CD8-positive, alpha-beta memory T cell (primary cell): ENCODE data around the gene ATP6V0A1. TPM values are rescaled to one million over a fixed set of nuclear protein-coding genes. Genes with fewer than 3 reads are reported as not detected.

Experiments
- CTCF ChIA-PET: fragments of 350-600 bp; sonication (Branson Sonifier 250); formaldehyde crosslinking; loops from one replicate; lab custom pipeline; 2021; ENCODE audit warnings: antibody characterized with exemption; lab: Charles Lee
- POLR2A ChIA-PET: fragments of 350-600 bp; sonication (Branson Sonifier 250); formaldehyde crosslinking; loops from one replicate; lab custom pipeline; 2021; ENCODE audit warnings: antibody characterized with exemption; lab: Charles Lee
- DNase-seq, 5 donors: peaks; one replicate each; pipeline versions ENCODE4 v3.0.0 to v3.0.0-alpha.2; 2020 to 2022; ENCODE audit warnings: mixed read lengths in 1 of 5
- H3K27ac ChIP-seq: one replicate; pipeline ENCODE4 v1.7.0; 2013; ENCODE audit warnings: low read depth, mild to moderate bottlenecking, low read length, moderate library complexity
- H3K27me3 ChIP-seq: 2 replicates; pipeline ENCODE4 v1.7.0; 2013; ENCODE audit warnings: low read length, mild to moderate bottlenecking; ENCODE audit not compliant: insufficient read depth, poor library complexity, severe bottlenecking
- H3K36me3 ChIP-seq: 2 replicates; pipeline ENCODE4 v1.7.0; 2013; ENCODE audit warnings: mild to moderate bottlenecking, low read length, moderate library complexity; ENCODE audit not compliant: insufficient read depth
- H3K4me1 ChIP-seq: 2 replicates; pipeline ENCODE4 v1.7.0; 2013; ENCODE audit warnings: mild to moderate bottlenecking, low read length, moderate library complexity; ENCODE audit not compliant: insufficient read depth
- H3K4me3 ChIP-seq: 2 replicates; pipeline ENCODE4 v1.7.0; 2013; ENCODE audit warnings: mild to moderate bottlenecking, low read length
- H3K9me3 ChIP-seq: 2 replicates; pipeline ENCODE4 v1.7.0; 2013; ENCODE audit warnings: mild to moderate bottlenecking, low read length
- H3K27ac Mint-ChIP-seq, 8 donors: one replicate each; pipeline ENCODE4 v1.8.0; 2020 to 2021; ENCODE audit warnings: mixed read lengths in 8 of 8, mild to moderate bottlenecking in 6 of 8, inconsistent platforms in 3 of 8, moderate library complexity in 3 of 8
- H3K27me3 Mint-ChIP-seq, 2 donors: one replicate each; pipeline ENCODE4 v1.8.0; 2020 to 2021; ENCODE audit warnings: mixed read lengths in 2 of 2, mild to moderate bottlenecking in 1 of 2, moderate library complexity in 1 of 2
- H3K36me3 Mint-ChIP-seq, 3 donors: one replicate each; pipeline ENCODE4 v1.8.0; 2020 to 2021; ENCODE audit warnings: mixed read lengths in 3 of 3, inconsistent platforms in 1 of 3, mild to moderate bottlenecking in 1 of 3
- H3K4me1 Mint-ChIP-seq, 3 donors: one replicate each; pipeline ENCODE4 v1.8.0; 2020 to 2021; ENCODE audit warnings: mixed read lengths in 3 of 3, inconsistent platforms in 1 of 3, mild to moderate bottlenecking in 1 of 3
- H3K4me3 Mint-ChIP-seq, 7 donors: one replicate each; pipeline ENCODE4 v1.8.0; 2020 to 2021; ENCODE audit warnings: mixed read lengths in 7 of 7, mild to moderate bottlenecking in 6 of 7, moderate library complexity in 4 of 7, inconsistent platforms in 2 of 7
- H3K9me3 Mint-ChIP-seq, 5 donors: one replicate each; pipeline ENCODE4 v1.8.0; 2020 to 2022; ENCODE audit warnings: mixed read lengths in 5 of 5, mild to moderate bottlenecking in 3 of 5, moderate library complexity in 2 of 5, inconsistent platforms in 1 of 5
- polyA plus RNA-seq: library from polyadenylated mRNA; unstranded; fragments of 300-500 nt; fragmentation: Illumina TruSeq; gene quantifications from one replicate; pipeline ENCODE4 v1.2.3, GENCODE V29; 2021
- total RNA-seq, 2 experiments: library from RNA; stranded (reverse); gene quantifications; one replicate each; pipeline ENCODE4 v1.2.3, GENCODE V29; 2021

ATP6V0A1 gene
- total RNA-seq (1 to 10 TPM; 3.0 to 3.6 TPM), polyA plus RNA-seq (5.5 TPM)

DNA sequence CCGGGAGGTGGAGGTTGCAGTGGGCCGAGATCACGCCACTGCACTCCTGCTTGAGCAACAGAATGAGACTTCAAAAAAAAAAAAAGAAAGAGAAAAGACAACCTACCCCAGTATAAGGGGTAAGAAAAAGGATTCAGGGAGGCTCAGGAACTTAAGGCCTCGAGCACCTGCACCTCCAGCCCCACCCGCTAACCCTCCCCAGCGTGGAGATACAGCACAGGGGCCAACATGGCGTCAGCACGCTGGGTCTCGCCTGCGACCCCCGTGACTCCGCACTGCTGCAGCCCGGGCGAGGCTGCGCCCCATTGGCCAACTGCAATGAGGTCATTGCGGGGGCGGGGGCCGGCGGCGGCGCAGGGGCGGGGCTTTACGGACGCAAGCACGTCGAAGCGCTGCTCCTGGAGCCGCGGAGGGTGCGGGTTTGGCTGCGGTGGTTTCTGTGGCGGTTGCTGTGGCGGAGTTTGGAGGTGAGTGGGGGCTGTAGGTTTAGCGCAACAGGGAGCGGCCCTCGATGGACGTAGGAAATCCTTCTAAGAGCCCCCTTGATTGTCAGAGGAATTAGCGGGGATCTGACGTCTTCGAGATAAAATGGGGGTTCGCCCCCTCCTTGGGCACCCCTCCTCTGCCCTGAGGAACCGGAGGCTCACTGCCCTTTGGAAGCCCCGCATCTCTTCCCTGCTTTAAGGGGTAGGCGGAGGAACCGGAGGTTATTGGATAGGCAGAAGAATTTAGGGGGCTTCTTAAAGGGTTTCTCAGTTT, at the start of gene ATP6V0A1:
Gene ATP6V0A1, plus strand, starts transcription at position 382 of the 759 bp plus-strand sequence. CDS start 2,017 bp downstream, outside the sequence.
- H3K4me1 ChIP-seq = peaks cover 43% of the 10 kb centered on the region
- H3K9me3 ChIP-seq = no peaks in the 10 kb centered on the region
- peak within 1 kb of the TSS; percentile 77 for H3K4me3 ChIP-seq
- ChIA-PET POLR2A (no interaction called here), CTCF (interaction anchor here (1.3 kb wide), 1 partner anchor 69 kb away, joined by 4 read pairs; no protein-coding TSS in a partner anchor)
- peaks cover 36 to 49% (median 46%) of the 10 kb centered on the region in 3 donors for H3K4me1 Mint-ChIP-seq
- peaks cover 10 to 30% of the 10 kb centered on the region in 2 donors for H3K27me3 Mint-ChIP-seq
- no peaks in the 10 kb centered on the region for H3K9me3 Mint-ChIP-seq
- peaks cover 0 to 2% (median 0%) of the 10 kb centered on the region in 3 donors for H3K36me3 Mint-ChIP-seq
- DNase-seq = peak; percentile 69 to 86 (median 82)
- peak within 1 kb of the TSS; percentile 84 to 91 (median 89) for H3K4me3 Mint-ChIP-seq
- peak within 1 kb of the TSS; percentile 70 to 96 (median 84) for H3K27ac Mint-ChIP-seq
- H3K27ac ChIP-seq = peak within 1 kb of the TSS; percentile 48
- H3K36me3 ChIP-seq = no peaks in the 10 kb centered on the region
- no peaks in the 10 kb centered on the region for H3K27me3 ChIP-seq

DNA sequence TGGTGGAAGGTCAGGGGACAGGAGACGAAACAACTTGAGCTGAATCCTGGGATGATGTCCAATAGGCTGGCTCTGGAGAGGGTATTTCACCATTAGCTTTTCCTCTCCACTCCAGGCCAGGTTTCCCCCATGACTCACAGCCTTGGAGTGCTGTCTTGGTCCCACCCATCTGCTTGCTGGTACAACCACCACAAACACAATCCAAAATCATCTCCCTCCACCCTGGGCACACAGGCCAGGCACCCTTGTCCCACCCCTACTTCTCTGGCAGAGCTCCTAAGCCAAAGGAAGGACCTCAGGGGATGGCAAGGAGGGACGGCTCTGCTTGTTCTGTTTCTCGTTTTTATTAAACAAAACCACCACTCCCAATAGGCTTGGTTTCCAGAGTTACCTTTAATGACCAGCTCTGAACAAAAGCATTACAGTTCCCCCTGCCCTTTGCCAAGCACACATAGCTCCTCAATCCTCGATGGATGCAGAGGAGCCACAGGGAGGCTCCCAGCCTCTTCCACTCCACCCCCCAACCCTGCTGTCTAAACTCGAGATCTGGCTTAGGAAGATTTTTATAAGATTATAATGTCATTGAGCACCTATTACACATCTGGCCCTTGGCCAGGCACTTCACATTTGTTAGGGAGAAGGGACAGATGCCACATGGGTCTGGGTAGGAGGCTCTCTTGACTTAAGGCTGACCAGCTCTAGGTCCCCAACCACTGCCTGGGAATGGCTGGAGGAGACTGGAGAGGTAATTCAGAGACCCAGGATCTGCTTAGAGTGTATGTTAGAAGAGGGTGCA, 49.0 kb upstream of the ATP6V0A1 start:
- no peaks in the 10 kb centered on the region for H3K9me3 Mint-ChIP-seq
- no peak overlapping the region for H3K27ac Mint-ChIP-seq
- CTCF ChIA-PET = interaction anchor here (1.7 to 14.7 kb wide), 2 partner anchors 92 to 108 kb away, joined by 5 to 373 read pairs; no protein-coding TSS in a partner anchor
- H3K36me3 Mint-ChIP-seq = no peaks in the 10 kb centered on the region
- H3K4me1 ChIP-seq = peaks cover 16% of the 10 kb centered on the region
- DNase-seq = no peak
- H3K27me3 Mint-ChIP-seq = no peaks in the 10 kb centered on the region
- no peaks in the 10 kb centered on the region for H3K27me3 ChIP-seq
- no peaks in the 10 kb centered on the region for H3K36me3 ChIP-seq
- H3K4me1 Mint-ChIP-seq = peaks cover 10 to 13% (median 12%) of the 10 kb centered on the region in 3 donors
- H3K27ac ChIP-seq = no peak overlapping the region
- H3K4me3 ChIP-seq = no peak overlapping the region
- no peak overlapping the region for H3K4me3 Mint-ChIP-seq
- POLR2A ChIA-PET = interaction anchor here (0.6 kb wide), 1 partner anchor 96 kb away, joined by 10 read pairs; no protein-coding TSS in a partner anchor
- H3K9me3 ChIP-seq = no peaks in the 10 kb centered on the region

DNA sequence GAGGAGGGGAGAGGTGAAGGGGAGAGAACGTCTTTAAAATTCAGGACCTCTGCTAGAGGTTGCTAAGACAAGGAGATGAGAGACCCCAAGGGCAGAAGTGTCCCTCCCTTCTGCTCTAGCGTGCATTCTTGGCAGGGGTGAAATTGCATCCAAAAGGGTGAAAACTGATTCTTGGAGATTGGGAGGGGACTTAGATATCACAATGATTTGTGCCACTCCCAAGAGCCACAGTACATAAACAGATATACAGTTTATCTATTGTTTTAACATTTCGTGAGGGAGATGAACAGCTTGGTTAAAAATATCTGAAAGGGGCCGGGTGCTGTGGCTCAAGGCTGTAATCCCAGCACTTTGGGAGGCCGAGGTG, 48.4 kb upstream of the ATP6V0A1 start:
- Mint-ChIP-seq H3K27me3 (no peaks in the 10 kb centered on the region), H3K27ac (no peak overlapping the region), H3K4me3 (no peak overlapping the region), H3K36me3 (no peaks in the 10 kb centered on the region), H3K9me3 (no peaks in the 10 kb centered on the region), H3K4me1 (peaks cover 15 to 19% (median 18%) of the 10 kb centered on the region in 3 donors)
- Histone ChIP-seq H3K36me3 (no peaks in the 10 kb centered on the region), H3K4me3 (no peak overlapping the region), H3K4me1 (peaks cover 22% of the 10 kb centered on the region), H3K27ac (no peak overlapping the region), H3K9me3 (no peaks in the 10 kb centered on the region), H3K27me3 (no peaks in the 10 kb centered on the region)
- ChIA-PET POLR2A (no interaction called here), CTCF (interaction anchor here (1.7 to 14.7 kb wide), 2 partner anchors 92 to 107 kb away, joined by 5 to 373 read pairs; no protein-coding TSS in a partner anchor)
- no peak for DNase-seq

DNA sequence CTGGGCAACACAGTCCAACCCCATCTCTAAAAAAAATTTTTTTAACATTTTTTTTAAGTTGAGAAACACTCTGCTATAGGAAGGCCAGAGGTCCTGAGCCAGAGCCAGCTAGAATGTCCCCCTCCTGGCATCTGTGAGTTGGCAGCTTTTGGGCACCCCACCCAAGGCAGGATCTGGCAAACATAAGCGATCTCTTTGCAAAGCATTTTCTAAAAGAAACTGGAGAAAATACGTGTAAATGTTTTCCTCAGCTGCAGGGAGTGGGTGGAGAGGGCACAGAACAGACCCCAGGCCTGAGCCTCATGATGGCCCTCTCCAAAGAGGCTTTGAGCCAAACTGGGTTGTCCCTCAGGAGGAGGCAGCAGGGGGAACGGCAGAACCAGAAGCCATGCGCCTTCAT, 47.3 kb upstream of the ATP6V0A1 start:
- H3K9me3 Mint-ChIP-seq = no peaks in the 10 kb centered on the region
- H3K27me3 Mint-ChIP-seq = no peaks in the 10 kb centered on the region
- H3K4me1 Mint-ChIP-seq = peaks cover 12 to 16% (median 15%) of the 10 kb centered on the region in 3 donors
- Histone ChIP-seq H3K36me3 (no peaks in the 10 kb centered on the region), H3K4me3 (no peak overlapping the region), H3K4me1 (peaks cover 25% of the 10 kb centered on the region), H3K27me3 (no peaks in the 10 kb centered on the region), H3K9me3 (no peaks in the 10 kb centered on the region), H3K27ac (no peak overlapping the region)
- H3K27ac Mint-ChIP-seq = no peak overlapping the region
- POLR2A ChIA-PET = no interaction called here
- H3K4me3 Mint-ChIP-seq = no peak overlapping the region
- H3K36me3 Mint-ChIP-seq = no peaks in the 10 kb centered on the region
- CTCF ChIA-PET = interaction anchor here (1.1 to 14.7 kb wide), 3 partner anchors 93 to 110 kb away, joined by 4 to 373 read pairs (median 5); no protein-coding TSS in a partner anchor
- DNase-seq = no peak

DNA sequence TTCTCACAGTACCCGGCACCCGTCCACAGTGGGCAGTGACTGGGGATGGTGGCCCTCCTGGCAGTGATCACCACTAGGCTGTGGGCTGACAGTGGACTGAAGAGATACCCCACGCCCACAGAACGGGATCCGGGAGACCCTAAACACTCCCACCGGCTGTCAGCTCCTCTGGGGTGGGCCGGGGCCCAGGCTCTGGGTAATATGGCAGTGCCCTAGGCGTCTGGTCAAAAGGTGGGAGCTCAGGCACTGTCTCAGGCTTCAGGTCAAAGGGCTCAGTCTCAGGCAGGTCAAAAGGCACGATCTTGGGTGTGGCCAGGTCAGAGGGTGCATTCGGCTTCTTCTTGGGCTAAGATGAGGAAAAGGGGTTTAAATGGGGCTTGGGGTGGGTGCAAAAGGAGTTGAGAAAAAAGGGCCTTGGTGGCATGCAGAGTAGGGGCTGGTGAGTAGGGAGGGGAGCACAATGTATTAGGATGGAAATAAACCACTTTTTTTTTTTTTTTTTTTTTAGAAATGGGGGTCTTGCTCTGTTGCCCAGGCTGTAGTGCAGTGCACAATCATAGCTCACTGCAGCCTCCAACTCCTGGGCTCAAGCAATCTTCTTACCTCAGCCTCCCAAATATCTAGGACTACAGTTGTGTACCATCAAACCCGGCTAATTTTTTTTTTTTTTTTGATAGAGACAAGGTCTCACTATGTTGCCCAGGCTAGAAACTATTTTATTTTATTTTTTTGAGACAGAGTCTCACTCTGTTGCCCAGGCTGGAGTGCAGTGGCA, 46.6 kb upstream of the ATP6V0A1 start:
- Histone ChIP-seq H3K36me3 (no peaks in the 10 kb centered on the region), H3K27me3 (no peaks in the 10 kb centered on the region), H3K4me3 (no peak overlapping the region), H3K4me1 (peaks cover 22% of the 10 kb centered on the region), H3K9me3 (no peaks in the 10 kb centered on the region), H3K27ac (no peak overlapping the region)
- peak overlapping the region in 1 of 8 donors; percentile 41 for H3K27ac Mint-ChIP-seq
- H3K36me3 Mint-ChIP-seq = no peaks in the 10 kb centered on the region
- no peak for DNase-seq
- no peak overlapping the region for H3K4me3 Mint-ChIP-seq
- H3K4me1 Mint-ChIP-seq = peaks cover 12 to 16% (median 15%) of the 10 kb centered on the region in 3 donors
- no peaks in the 10 kb centered on the region for H3K9me3 Mint-ChIP-seq
- H3K27me3 Mint-ChIP-seq = no peaks in the 10 kb centered on the region
- ChIA-PET POLR2A (interaction anchor here (0.6 kb wide), 1 partner anchor 55 kb away, joined by 4 read pairs; no protein-coding TSS in a partner anchor), CTCF (interaction anchor here (1.1 to 14.7 kb wide), 2 partner anchors 94 to 109 kb away, joined by 4 to 373 read pairs; no protein-coding TSS in a partner anchor)

DNA sequence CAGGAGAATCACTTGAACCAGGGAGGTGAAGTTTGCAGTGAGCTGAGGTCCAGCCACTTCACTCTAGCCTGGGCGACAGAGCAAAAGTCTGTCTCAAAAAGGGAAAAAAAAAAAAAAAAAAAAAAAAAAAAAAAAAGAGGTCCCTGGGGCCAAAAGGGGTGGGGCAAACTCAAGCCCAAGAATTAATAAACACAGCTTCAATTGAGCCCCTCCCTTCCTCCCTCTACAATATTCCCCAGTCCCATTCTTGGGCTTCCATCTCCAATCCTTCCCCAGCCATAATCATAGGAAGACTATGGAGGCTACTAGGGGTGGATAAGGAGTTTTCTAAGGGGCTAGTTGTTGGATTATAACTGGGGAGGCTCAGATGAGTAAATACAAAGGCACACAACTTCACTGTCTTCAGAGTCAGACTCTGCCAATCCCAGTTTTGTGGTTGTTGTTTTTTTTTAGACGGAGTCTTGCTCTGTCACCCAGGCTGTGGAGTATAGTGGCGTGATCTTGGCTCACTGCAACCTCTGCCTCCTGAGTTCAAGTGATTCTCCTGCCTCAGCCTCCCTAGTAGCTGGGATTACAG, 45.1 kb upstream of the ATP6V0A1 start:
- H3K4me1 ChIP-seq = peaks cover 16% of the 10 kb centered on the region
- H3K36me3 ChIP-seq = no peaks in the 10 kb centered on the region
- no peaks in the 10 kb centered on the region for H3K36me3 Mint-ChIP-seq
- ChIA-PET POLR2A (interaction anchor here (0.6 to 1.0 kb wide), 2 partner anchors 9 to 138 kb away, joined by 3 to 9 read pairs; partner anchors contain the start of gene CAVIN1), CTCF (interaction anchor here (1.4 kb wide), 1 partner anchor 9 kb away, joined by 4 read pairs; no protein-coding TSS in a partner anchor)
- no peaks in the 10 kb centered on the region for H3K9me3 ChIP-seq
- no peaks in the 10 kb centered on the region for H3K27me3 Mint-ChIP-seq
- DNase-seq = no peak
- H3K4me1 Mint-ChIP-seq = peaks cover 9 to 10% (median 9%) of the 10 kb centered on the region in 3 donors
- H3K9me3 Mint-ChIP-seq = no peaks in the 10 kb centered on the region
- no peak overlapping the region for H3K27ac ChIP-seq
- no peaks in the 10 kb centered on the region for H3K27me3 ChIP-seq
- no peak overlapping the region for H3K27ac Mint-ChIP-seq
- H3K4me3 ChIP-seq = no peak overlapping the region
- H3K4me3 Mint-ChIP-seq = no peak overlapping the region
